K562 (cell line): ENCODE measurements around the gene CCL24.

Experiments
- CREM ChIP-seq: IDR thresholded peaks from 2 replicates; pipeline ENCODE4 v1.6.1; 2014; ENCODE audit warnings: antibody characterized with exemption, low read depth
- EZH2 ChIP-seq: IDR thresholded peaks from 2 replicates; pipeline ENCODE4 v1.6.1; 2012; ENCODE audit warnings: low read depth, mild to moderate bottlenecking, inconsistent platforms, low read length, borderline replicate concordance
- HMG20A ChIP-seq: fragments of 450-650 bp; formaldehyde crosslinking; conservative IDR thresholded peaks from 2 replicates; pipeline ENCODE4 v1.4.0; 2020; ENCODE audit warnings: mild to moderate bottlenecking, mixed read lengths
- MTA1 ChIP-seq: fragments of 450-650 bp; IDR thresholded peaks from 2 replicates; pipeline ENCODE4 v1.6.1; 2017; ENCODE audit warnings: borderline replicate concordance
- PHF8 ChIP-seq: fragments of 200-600 bp; sonication (generic); IDR thresholded peaks from 2 replicates; pipeline ENCODE4 v1.6.1; 2012; ENCODE audit warnings: mixed run types, mild to moderate bottlenecking, inconsistent platforms, low read length, moderate library complexity, borderline replicate concordance
- SMAD2 ChIP-seq: fragments of 150-350 bp; IDR thresholded peaks from 2 replicates; pipeline ENCODE4 v1.6.1; 2014; ENCODE audit warnings: low read depth, mild to moderate bottlenecking, low read length
- SP2 ChIP-seq: IDR thresholded peaks from 2 replicates; pipeline ENCODE4 v1.6.1; 2011; ENCODE audit warnings: mild to moderate bottlenecking, low read depth, low read length, moderate library complexity; ENCODE audit not compliant: poor library complexity, severe bottlenecking; ENCODE audit errors: extremely low read depth
- ZNF140 ChIP-seq: fragments of 250-450 bp; sonication (Bioruptor Pico); IDR thresholded peaks from 2 replicates; pipeline ENCODE4 v1.8.0; 2021; ENCODE audit warnings: moderate library complexity, mild to moderate bottlenecking, inconsistent platforms
- TF ChIP-seq, protein P1 (sequence below), 3 experiments: IDR thresholded peaks in 2 of 3; conservative IDR thresholded peaks in 1 of 3; 2 replicates each; pipeline ENCODE4 v1.5.1; 2011 to 2012; ENCODE audit warnings: low read length in 3 of 3, mild to moderate bottlenecking in 3 of 3, control low read depth in 2 of 3, improper control_type of control experiment in 1 of 3, inconsistent platforms in 1 of 3, low read depth in 1 of 3, mixed read lengths in 1 of 3, moderate library complexity in 1 of 3; ENCODE audit not compliant: insufficient read depth in 2 of 3
- TF ChIP-seq, protein P2 (sequence below): fragments of 450-650 bp; conservative IDR thresholded peaks from 2 replicates; pipeline ENCODE4 v1.6.1; 2016; ENCODE audit warnings: missing genetic modification characterization, low read depth, mild to moderate bottlenecking, missing compliant biosample characterization, moderate library complexity

DNA sequence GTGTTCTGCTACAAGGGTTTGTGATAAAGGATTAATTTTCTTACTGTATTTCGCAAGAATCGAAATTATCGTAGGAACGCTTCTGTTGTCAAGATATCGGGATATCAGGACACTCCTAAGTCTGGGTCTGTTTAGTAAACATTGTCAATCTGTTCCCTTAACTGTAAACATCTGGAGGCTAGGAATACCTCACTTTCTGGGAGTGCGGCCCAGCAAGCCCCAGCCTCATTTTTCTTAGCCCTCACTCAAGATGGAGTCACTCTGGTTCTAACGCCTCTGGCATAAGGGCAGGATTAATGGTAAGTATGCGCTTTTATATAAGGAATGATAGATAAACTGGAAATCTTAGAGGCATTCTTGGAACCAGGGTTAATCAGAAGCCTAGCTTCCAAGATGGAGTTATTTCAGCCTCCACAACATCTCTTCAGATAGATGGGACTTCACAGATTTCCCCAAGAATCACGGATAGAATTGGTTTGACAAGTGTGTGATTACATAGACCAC is 30.1 kb upstream of the CCL24 start:
- TF ChIP-seq, protein P1, sequence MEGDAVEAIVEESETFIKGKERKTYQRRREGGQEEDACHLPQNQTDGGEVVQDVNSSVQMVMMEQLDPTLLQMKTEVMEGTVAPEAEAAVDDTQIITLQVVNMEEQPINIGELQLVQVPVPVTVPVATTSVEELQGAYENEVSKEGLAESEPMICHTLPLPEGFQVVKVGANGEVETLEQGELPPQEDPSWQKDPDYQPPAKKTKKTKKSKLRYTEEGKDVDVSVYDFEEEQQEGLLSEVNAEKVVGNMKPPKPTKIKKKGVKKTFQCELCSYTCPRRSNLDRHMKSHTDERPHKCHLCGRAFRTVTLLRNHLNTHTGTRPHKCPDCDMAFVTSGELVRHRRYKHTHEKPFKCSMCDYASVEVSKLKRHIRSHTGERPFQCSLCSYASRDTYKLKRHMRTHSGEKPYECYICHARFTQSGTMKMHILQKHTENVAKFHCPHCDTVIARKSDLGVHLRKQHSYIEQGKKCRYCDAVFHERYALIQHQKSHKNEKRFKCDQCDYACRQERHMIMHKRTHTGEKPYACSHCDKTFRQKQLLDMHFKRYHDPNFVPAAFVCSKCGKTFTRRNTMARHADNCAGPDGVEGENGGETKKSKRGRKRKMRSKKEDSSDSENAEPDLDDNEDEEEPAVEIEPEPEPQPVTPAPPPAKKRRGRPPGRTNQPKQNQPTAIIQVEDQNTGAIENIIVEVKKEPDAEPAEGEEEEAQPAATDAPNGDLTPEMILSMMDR (IDR thresholded peaks at IDR 0.05 in 2 of 3, conservative IDR thresholded peaks at IDR 0.05 in 1 of 3; ENCODE audit: insufficient read depth in 2 of 3, low read depth in 1 of 3, low read length in 3 of 3), result no peak
- TF ChIP-seq, protein P2, sequence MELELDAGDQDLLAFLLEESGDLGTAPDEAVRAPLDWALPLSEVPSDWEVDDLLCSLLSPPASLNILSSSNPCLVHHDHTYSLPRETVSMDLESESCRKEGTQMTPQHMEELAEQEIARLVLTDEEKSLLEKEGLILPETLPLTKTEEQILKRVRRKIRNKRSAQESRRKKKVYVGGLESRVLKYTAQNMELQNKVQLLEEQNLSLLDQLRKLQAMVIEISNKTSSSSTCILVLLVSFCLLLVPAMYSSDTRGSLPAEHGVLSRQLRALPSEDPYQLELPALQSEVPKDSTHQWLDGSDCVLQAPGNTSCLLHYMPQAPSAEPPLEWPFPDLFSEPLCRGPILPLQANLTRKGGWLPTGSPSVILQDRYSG, result peak; percentile 98
- no peak for TF ChIP-seq PHF8
- TF ChIP-seq EZH2, result no peak
- TF ChIP-seq SP2, result no peak
- no peak for TF ChIP-seq MTA1
- no peak for TF ChIP-seq CREM
- TF ChIP-seq HMG20A (CRISPR knock-in tag), result no peak
- no peak for TF ChIP-seq SMAD2
- 0 out of 2 replicates have a peak, but pooled peaks have one; percentile 33 for TF ChIP-seq ZNF140 (CRISPR knock-in tag)
